SU-DHL-6 (cell line): ENCODE results near the gene ATRN.

Experiments
- H2AFZ ChIP-seq: fragments of 200-600 bp; sonication (generic); 2 replicates; pipeline ENCODE4 v1.6.1; 2014; ENCODE audit warnings: low read depth, mild to moderate bottlenecking, moderate library complexity, mixed read lengths, antibody characterized with exemption, low read length; ENCODE audit not compliant: severe bottlenecking
- H3F3A ChIP-seq: fragments of 200-600 bp; shearing (Covaris generic); 2 replicates; pipeline ENCODE4 v1.6.0; 2016; ENCODE audit warnings: antibody characterized with exemption, mild to moderate bottlenecking; ENCODE audit not compliant: insufficient read depth
- H3K27ac ChIP-seq: fragments of 200-600 bp; sonication (generic); 2 replicates; pipeline ENCODE4 v1.5.1; 2016; ENCODE audit warnings: low read depth, mild to moderate bottlenecking, low read length, moderate library complexity, mixed read lengths
- H3K27me3 ChIP-seq: fragments of 200-600 bp; sonication (generic), shearing (Covaris generic); 2 replicates; pipeline ENCODE4 v1.6.0; 2014; ENCODE audit warnings: mild to moderate bottlenecking, low read length
- H3K36me3 ChIP-seq: fragments of 200-600 bp; sonication (generic); 2 replicates; pipeline ENCODE4 v1.6.1; 2014; ENCODE audit warnings: mild to moderate bottlenecking, low read length, mixed read lengths
- H3K4me2 ChIP-seq: fragments of 300-600, 200-600 bp; shearing (Covaris generic), sonication (generic); 2 replicates; pipeline ENCODE4 v1.6.0; 2014; ENCODE audit warnings: low read length, low read depth, mild to moderate bottlenecking; ENCODE audit not compliant: poor library complexity, severe bottlenecking
- H3K4me3 ChIP-seq: fragments of 200-600 bp; sonication (generic); 2 replicates; pipeline ENCODE4 v1.5.1; 2014; ENCODE audit warnings: antibody characterized with exemption, low read length, mild to moderate bottlenecking, mixed read lengths; ENCODE audit not compliant: insufficient read depth, poor library complexity, severe bottlenecking
- H3K79me2 ChIP-seq: fragments of 200-600 bp; sonication (generic); 2 replicates; pipeline ENCODE4 v1.6.1; 2014; ENCODE audit warnings: mild to moderate bottlenecking, low read length, moderate library complexity; ENCODE audit not compliant: insufficient read depth
- H3K9ac ChIP-seq: fragments of 200-600 bp; sonication (generic); 2 replicates; pipeline ENCODE4 v1.7.0; 2014; ENCODE audit warnings: mild to moderate bottlenecking, low read length
- H3K9me2 ChIP-seq: fragments of 200-600 bp; sonication (generic); replicated peaks from 2 replicates; pipeline ENCODE4 v1.6.1; 2014; ENCODE audit warnings: low read length; ENCODE audit not compliant: insufficient read depth
- H3K9me3 ChIP-seq: fragments of 200-600 bp; sonication (generic); 2 replicates; pipeline ENCODE4 v1.6.1; 2014; ENCODE audit warnings: low read length, mixed read lengths; ENCODE audit not compliant: insufficient read depth
- H4K20me1 ChIP-seq: fragments of 200-600 bp; sonication (generic); 2 replicates; pipeline ENCODE4 v1.6.1; 2014; ENCODE audit warnings: low read depth, mild to moderate bottlenecking, antibody characterized with exemption, low read length, moderate library complexity, mixed read lengths
- CTCF ChIP-seq: fragments of 200-600 bp; sonication (generic); IDR thresholded peaks from one replicate; pipeline ENCODE4 v1.5.1; 2017; ENCODE audit warnings: antibody characterized with exemption, mild to moderate bottlenecking, low read length, moderate library complexity; ENCODE audit not compliant: insufficient read depth, poor library complexity, severe bottlenecking
- EZH2phosphoT487 ChIP-seq: fragments of 200-600 bp; sonication (generic), shearing (Covaris generic); conservative IDR thresholded peaks from 2 replicates; pipeline ENCODE4 v1.6.1; 2018; ENCODE audit warnings: mild to moderate bottlenecking, antibody characterized with exemption, low read length, moderate library complexity, mixed read lengths

Gene ATRN

GRCh38 chr20:3632311-3633004 is 161.6 kb downstream of the ATRN start:
- Histone ChIP-seq H3K9me3 (no peaks in the 10 kb centered on the region), H3K79me2 (no peaks in the 10 kb centered on the region), H3K9ac (no peak overlapping the region), H3F3A (no peaks in the 10 kb centered on the region), H2AFZ (no peak overlapping the region), H4K20me1 (no peaks in the 10 kb centered on the region), H3K27ac (no peak overlapping the region), H3K36me3 (no peaks in the 10 kb centered on the region), H3K9me2 (no peaks in the 10 kb centered on the region), H3K27me3 (no peaks in the 10 kb centered on the region), H3K4me2 (no peak overlapping the region), H3K4me3 (no peak overlapping the region)
- TF ChIP-seq EZH2phosphoT487 (no peak), CTCF (no peak)

- TF ChIP-seq EZH2phosphoT487: no peak
- TF ChIP-seq CTCF: no peak
- H4K20me1 ChIP-seq: no peaks in the 10 kb centered on the region
- no peak overlapping the region for H3K4me3 ChIP-seq
- H2AFZ ChIP-seq: no peak overlapping the region
- no peak overlapping the region for H3K4me2 ChIP-seq
- H3K9me2 ChIP-seq: no peaks in the 10 kb centered on the region
- no peaks in the 10 kb centered on the region for H3K27me3 ChIP-seq
- no peaks in the 10 kb centered on the region for H3K79me2 ChIP-seq
- no peak overlapping the region for H3K27ac ChIP-seq
- no peak overlapping the region for H3K9ac ChIP-seq
- H3K9me3 ChIP-seq: no peaks in the 10 kb centered on the region
- H3K36me3 ChIP-seq: no peaks in the 10 kb centered on the region
- no peaks in the 10 kb centered on the region for H3F3A ChIP-seq
Observed at GRCh38 chr20:3633913-3634478, 163.2 kb downstream of the ATRN start.

DNA sequence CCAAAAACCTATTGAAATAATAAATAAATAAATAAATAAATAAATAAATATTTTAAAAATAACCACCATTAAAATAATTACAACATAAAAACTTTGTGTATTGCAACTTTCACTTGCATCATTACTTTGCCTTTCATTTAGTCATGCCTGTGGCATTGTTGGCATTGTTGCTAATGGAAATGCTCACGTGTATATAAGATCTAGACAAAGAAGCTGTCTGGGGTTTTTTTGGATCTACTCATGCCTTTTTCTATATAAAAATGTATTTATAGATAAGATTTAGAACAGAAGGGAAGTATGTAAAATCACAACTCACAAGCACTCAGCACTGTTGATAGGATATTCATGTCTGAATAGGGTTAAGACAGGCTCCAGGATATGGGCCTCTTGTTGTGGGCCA is 164.5 kb downstream of the ATRN start:
- H4K20me1 ChIP-seq: no peaks in the 10 kb centered on the region
- no peak overlapping the region for H3K9ac ChIP-seq
- no peaks in the 10 kb centered on the region for H3K79me2 ChIP-seq
- H3K4me3 ChIP-seq: no peak overlapping the region
- H3F3A ChIP-seq: no peaks in the 10 kb centered on the region
- H2AFZ ChIP-seq: no peak overlapping the region
- no peak for TF ChIP-seq EZH2phosphoT487
- no peak for TF ChIP-seq CTCF
- no peaks in the 10 kb centered on the region for H3K36me3 ChIP-seq
- no peak overlapping the region for H3K27ac ChIP-seq
- no peak overlapping the region for H3K4me2 ChIP-seq
- no peaks in the 10 kb centered on the region for H3K9me2 ChIP-seq
- no peaks in the 10 kb centered on the region for H3K27me3 ChIP-seq
- H3K9me3 ChIP-seq: no peaks in the 10 kb centered on the region
